NCI-H774 (cell line): ENCODE measurements around the gene CACNA1G.

Experiments used
- DNase-seq: peaks from one replicate; lab custom pipeline; 2025; lab: John Stamatoyannopoulos, UW

CACNA1G gene

DNA sequence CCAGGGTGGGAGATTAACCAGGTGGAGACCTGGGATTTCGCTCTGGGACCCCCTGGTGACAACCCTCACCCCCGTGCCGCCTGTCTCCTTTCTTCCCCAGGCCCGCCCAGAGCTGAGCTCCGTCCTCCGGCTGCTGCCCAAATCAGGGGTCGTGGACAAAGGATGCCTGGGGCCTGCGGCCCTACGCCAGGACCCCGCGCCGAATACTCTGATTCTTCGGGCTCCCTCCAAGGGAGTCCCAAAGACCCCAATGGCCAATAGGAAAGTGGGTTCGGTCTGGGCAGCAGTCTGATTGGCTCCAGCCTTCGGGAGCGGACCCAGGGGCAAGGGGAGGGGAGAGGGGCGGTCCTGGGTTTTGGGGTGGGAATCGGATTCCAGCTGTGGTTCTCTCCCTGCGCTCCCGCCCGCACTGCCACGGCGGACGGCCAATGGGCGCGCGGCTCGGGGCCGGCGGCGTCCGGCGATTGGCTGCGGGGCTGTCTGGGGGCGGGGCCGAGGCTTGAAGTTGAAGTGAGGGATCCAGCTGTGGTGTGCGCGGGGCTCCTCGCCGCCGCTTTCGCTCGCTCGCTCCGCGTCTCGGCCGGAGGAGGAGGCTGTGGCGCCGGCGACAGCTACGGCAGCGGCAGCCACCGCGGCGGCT, at the start of gene CACNA1G:
CACNA1G (plus strand) TSS at position 531 of the 640 bp plus-strand sequence. CDS start 745 bp downstream, outside the sequence.
- DNase-seq = peak; percentile 84

DNA sequence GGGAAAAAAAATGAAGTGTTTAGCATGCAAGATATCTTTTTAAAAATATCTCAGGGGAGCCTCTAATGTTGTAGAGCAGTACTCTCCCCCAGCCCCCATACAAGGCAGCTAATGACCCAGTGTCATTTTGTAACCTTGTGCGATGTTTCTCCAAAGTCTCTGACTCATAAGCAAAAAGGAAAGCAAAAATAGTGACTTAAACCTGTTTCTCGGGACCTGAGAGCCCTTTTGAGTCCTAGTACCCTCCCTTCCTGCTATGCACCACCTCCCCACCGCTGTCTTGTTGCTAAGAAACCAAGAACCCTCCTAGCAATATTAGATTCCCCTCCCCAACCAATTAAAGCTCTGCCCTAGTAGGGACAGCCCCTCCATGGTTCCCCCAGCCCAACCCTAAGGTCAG, 49.5 kb upstream of the CACNA1G start:
- DNase-seq = no peak

DNA sequence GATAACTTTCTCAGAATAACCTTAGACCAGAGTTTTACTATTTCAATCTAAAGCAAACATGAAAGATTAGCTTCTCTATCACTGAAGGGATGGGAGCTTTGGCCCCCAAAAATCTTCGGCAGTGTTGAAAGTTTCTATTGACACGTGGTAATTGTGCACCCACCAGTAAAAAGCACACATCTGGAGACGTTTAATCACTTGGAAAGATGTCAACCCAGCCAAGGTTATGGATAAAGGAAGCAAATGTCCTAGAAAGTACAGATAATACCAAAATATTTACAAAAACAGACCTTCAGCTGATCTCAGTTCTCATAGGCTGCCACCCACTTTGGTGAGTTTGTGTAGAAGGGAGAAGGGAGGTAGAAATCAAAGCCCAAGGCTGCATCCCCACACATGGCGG, 47.0 kb upstream of the CACNA1G start:
- no peak for DNase-seq

DNA sequence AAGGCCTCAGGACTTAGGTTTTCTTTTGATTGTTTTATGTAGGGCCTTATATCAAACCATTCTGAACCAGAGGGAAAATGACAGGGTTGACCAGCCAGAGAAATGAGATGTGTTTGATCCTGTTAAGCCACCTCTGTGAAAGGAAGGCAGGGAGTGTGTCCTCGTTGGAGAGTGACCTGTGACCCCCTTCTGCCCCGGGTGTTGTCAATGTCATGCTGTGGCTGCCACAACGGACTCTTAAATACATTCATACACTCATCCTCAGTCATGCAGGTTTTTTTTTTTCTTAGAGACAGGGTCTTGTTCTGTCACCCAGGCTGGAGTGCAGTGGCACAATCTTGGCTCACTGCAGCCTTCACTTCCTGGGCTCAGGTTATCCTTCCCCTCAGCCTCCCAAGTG, 46.1 kb upstream of the CACNA1G start:
- no peak for DNase-seq

DNA sequence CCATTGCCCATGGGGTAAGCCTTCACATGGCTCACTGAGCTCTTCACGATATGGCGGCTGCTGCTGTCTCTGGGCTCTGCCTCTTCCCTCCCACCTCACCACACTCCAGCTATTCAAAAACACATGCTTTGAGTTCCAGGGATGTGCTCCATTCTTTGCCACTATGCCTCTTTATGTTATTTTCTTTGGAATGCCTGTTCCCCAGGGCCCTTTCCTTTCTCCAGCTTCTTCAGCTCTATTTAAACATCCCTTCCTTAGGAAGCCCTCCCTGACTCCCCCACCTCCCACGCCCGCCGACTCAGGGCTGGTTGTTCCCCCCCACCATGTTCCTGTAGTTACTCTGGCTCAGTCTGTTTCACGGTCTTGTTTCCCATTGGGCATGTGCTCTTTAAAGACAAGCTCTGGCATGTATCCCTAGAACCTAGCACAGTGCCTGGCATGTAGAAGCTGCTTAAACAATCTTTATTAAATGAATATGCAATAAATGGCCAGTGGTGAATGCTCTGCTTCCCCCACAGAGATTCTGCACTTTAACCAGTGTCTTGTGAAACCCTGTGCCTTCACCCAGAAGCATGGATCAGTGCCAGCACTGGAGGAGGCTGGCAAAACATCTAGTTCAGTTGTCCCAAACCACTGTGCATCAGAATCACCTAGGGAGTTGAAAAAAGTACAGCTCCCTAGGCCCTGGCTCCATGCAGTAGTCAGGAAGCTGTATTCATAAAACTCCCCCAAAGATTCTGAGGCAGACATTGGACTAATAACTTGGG, 45.4 kb upstream of the CACNA1G start:
- no peak for DNase-seq

DNA sequence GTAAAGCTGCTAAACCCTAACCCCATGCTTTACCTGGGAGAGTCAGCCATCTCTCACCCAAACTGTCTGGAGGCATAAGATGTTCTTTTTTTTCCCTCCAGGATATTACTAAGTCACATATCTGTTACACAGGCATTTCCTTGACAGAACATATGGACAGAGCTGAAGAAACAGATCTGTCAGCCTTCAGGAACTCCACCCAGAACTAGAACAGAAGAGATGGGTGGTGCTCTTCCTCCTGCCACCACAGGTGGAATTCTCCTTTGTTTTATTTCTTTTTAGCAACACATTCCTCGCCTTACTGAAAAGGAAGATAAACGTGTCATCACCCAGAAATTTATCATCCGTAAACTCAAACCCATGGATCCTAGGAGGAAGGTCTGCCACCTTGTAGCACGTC, 43.5 kb upstream of the CACNA1G start:
- DNase-seq = no peak

DNA sequence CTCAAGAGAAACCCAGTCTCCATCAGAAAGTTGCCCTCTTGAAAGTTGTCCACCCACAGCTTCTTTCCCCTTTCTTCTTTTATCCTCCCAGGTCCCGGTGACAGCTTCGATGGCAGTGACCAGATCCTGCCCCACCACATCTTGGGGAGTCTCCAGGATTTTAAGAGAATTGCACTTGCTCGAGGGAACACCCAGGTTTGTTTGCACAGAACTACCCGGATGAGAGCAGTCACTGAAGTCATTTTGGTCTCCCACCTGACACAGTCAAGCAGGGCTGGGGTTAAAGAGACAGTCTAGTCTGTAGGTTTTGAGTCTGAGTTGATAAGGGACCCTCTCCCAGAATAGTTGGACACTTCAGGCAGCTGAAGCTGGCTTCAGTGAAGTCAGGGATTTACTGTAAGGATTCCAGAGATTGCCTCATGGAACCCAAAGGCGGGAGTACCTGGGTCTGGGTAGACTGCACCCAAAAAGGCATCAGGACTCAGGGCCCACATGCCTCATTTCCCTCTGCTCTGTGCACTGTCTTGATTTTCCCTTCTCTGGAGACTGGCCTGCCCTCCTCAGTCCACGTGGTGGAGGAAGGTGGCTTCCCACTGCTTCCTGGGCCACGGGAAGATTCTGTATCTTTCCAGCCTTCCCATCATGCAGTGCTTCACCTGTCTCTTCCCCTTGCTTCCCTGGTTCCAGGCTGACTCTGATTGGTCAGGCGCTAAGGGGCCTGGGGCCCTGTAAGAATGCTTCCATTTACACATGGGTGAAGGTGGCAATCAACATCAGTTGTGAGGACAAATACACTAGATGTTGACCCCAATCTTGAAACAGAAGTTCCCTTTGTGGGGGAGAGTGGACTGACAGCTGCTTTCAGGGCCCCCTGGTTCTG, 42.8 kb upstream of the CACNA1G start:
- no peak for DNase-seq

DNA sequence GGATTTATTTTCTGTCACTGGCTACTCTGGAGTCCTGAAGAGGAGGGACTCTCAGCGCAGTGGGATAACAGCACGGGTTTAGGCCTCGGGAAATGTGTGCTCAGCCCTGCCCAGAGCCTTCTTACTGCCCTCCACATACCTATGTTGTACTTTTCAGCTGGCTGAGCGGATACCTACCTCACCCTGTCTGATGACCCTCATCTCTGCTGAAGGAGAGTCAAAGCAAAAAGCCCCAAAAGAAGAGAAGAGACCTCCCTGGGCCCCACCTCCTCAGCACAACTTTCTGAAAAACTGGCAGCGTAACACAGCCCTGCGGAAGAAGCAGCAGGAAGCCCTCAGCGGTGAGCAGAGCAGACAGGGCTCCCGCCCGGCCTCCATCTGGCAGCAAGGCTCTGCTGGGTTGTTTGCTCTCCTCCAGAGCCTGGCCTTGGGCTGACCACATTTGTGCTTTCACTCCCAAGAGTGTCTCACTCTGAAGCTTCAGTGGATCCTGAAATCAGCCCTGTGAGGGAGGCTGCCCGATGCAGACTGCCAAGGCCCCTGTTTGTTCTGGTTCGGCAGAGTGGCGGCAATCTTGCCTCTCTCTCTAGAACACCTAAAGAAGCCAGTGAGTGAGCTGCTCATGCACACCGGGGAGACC, 42.0 kb upstream of the CACNA1G start:
- no peak for DNase-seq

DNA sequence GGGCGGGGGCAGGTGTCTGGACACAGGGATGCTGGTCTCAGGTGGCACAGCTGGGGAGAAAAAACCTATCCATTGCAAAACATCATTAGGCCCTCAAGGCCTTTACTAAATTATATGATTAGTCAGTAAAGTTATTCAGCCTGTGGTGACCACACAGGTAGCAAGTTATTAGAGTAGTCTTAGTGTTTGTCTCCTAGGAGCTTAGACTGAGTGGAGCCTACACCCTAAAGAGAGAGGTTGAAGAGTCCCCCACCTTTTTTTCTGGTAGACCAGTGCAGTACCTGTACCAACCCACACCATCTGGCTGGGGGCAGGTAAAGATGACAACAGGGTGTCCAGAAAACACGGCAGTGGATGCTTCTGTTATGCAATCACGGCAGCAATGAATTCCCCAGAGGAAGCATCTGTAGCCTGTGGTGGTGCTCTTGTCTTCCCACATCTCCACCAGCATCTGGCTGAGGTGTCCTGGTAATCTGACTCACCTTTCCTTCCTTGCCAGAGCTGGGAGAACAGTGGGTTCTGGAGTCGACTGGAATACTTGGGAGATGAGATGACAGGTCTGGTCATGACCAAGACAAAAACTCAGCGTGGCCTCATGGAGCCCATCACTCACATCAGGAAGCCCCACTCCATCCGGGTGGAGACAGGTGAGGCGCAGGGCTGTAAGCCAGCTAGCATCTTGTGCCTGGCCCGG, 41.2 kb upstream of the CACNA1G start:
- no peak for DNase-seq

DNA sequence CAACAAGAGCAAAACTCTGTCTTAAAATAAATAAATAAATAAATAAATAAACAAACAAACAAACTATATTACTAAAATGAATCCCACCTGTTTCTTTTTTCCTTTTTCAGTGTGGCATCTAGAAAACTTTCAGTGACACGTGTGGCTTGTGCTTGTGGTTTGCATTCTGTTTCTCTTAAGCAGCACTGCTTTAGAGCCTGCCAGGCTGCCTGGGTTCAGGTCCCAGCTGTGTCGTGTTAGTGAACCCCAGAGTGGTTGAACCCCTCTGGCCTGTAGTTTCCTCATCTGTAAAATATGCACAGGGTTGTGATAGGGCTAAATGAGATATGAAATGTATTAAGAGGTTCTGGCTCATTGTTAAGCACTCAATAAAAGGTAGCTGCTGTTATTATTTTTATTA, 40.0 kb upstream of the CACNA1G start:
- DNase-seq = no peak

DNA sequence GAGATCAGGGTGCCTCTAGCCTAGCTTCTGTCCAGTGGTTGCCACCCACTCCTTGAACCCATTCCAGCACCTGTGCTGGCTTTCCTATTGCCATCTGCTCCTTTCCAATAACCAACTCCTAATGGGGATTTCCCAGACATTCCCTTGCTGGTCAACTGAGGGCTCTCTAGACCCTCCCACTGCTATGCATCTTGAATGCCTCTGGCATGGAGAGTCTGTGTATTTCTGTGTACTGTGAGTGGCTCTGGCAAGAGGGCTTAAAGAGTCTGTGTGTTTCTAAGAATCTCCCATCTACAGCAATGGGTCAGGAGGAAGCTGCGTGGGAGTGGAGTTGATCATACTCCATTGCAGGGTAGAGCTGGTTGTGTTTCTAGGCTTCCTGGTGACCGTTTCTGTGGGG, 39.0 kb upstream of the CACNA1G start:
- no peak for DNase-seq

DNA sequence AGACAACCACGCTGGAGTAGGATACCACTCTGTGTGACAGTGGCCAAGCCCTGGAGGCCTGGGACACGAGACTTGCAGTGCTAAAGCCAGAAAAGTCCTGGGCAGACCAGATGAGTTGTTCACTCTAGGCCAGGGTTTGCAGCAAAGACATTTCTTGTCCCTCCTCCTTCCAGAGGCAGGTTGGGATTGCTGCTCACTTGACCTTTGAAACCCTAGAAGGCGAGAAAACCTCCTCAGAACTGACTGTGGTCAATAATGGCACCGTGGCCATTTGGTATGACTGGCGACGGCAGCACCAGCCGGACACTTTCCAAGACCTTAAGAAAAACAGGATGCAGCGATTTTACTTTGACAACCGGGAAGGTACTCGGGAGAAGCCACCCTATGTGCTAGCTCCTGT, 37.7 kb upstream of the CACNA1G start:
- no peak for DNase-seq

DNA sequence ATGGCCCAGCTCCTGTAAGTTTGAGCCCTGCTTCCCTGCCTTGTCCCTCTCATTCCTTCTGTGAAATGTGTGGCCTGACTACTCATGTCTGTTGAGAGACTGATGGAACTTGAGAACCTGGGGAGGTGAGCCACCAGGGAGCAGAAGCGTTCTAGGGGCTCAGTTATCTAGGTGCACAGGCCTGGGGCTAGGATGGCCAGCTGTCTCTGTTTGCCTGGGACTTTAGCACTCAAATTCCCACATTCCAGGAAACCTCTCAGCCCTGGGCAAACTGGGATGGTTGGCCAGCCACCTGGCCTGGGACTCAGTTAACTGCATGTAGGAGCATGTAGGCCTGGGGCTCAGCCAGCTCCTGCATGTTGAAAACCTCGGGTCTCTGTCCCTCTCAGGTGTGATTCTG, 37.3 kb upstream of the CACNA1G start:
- DNase-seq = no peak

DNA sequence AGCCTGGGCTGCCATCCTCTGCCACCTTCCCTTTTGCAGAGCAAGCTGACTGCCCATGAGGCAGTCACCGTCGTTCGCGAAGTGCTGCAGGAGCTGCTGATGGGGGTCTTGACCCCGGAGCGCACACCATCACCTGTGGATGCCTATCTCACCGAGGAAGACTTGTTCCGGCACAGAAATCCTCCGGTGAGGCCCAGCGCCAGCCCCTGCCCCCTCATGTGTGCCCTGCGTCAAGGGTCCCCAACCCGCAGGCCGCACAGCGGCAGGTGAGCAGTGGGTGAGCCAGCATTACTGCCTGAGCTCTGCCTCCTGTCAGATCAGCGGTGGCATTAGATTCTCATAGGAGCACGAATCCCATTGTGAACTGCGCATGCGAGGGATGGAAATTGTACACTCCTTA, 35.7 kb upstream of the CACNA1G start:
- DNase-seq = no peak

DNA sequence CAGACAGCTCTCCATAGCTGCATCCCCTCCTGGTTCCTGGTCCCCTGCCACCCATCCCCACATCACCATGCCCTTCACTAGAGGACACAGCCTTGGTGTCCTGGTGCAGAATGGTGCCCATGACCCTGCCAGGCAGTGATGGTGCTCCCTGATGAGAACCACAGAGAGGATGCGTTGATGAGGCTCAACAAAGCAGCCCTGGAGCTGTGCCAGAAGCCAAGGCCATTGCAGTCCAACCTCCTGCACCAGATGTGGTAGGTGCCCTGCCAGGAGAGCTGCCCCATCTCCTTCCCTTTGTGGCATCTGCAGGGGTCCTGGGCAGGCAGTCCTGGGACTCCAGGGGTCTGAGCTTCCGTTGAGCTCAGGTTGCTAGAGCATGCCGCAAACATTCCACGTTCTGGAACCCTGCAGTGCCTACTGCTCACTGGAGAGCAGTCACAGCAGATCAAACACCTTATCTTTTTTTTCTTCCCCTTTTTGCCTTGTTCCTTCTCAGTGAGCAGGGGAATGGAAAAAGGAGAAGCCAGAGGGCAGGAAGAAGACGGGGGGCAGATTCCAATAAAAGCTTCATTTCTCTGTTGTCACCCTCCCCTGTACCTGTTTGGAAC, 33.3 kb upstream of the CACNA1G start:
- DNase-seq = no peak

DNA sequence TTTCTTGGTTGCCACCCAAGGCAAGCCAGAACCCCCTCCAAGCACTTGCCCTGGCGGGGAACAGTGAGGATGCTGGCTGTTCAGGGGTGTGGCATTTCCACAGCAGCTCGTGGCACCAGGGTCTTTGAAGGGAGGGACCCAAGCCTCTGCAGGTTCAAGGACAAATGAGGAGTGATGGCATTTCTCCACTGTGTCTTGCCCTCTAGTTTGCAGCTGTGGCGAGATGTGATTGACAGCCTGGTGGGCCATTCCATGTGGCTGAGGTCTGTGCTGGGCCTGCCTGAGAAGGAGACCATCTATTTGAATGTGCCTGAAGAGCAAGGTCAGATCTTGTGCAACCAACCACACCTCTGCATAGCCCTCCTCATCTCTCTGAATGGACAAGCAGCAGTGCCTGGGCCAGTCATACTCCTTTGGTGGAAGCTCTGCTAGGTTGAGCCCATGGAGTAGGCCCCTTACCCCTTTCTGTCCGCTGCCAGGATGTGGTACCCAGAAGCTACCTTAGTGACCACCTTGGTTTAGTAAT, 32.5 kb upstream of the CACNA1G start:
- no peak for DNase-seq

DNA sequence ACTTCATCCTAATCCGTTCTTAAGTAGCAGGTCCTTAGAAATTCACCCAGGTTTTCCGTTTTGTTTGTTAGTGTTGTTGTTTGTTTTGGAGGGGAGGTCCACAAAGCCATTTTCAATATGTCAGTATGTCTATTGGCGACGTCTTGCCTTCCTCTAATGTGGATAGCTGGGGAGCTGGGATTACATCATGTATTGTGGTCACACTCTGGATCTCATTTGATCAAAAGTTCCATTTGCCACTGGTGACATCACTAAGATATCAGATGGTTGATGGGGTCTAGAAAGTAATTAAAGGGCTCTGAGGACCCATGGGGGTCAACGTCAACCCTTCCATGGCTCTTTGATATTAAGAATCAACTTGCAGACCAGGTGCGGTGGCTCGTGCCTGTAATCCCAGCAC, 30.7 kb upstream of the CACNA1G start:
- no peak for DNase-seq

DNA sequence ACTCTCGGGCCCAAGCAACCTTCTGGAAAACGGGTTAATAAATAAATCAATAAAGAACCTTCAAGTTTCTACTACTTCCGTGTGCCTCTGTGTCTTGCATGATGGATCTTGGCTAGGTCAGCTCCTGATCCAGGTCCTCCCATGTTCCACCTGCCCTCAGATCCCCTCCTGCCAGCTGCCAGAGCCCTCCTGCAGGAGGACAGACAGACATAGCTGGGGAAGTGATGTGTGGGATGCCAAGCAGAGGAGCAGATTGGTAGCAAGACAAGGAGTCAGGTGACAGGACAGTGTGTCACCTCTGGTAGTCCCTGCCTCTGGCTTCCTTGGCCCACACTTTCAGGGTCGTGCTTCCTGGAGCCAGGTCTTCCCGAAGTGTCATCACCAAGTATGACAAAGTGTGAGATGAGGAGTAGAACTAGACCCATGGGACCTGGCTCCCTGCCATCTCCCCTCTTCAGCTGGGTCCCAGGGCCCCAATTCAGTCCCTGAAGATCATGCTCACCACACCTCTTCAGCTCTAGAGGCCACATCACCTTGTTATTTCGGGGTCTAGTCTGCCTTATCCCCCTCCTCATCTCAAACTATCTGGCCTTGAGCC, 29.0 kb upstream of the CACNA1G start:
- DNase-seq = no peak

DNA sequence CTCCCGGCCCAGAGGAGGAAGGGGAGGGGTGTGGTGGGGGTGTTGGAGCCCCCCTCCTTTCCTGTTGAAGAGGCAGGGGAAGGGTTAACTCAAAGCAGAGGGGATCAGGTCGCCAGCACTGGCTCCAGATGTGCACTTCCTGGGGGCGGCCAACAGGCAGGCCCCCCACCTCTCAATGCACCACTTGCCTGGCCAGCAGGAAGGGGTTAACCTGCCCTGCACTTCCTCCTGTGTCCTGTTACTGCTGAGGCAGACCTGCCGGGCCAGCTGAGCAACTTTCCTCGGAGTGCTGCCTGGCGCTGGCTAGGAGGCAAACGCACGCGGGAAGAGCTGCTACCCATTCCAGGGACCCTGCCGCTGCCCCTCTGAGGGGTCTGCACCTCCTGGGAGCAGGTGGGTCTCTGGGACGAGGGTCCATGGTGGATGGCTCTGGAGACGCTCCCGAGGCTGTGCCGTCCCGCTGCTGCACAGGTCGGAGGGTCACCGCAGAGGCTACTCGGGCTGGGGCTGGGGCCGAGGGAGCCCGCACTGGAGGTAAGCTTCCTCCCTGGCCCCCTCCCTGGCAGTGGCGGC, 28.0 kb upstream of the CACNA1G start, which contains the start of gene EPN3:
EPN3 (plus strand) TSS at position 284 of the 573 bp plus-strand sequence. CDS start 3,822 bp downstream, outside the sequence.
- no peak for DNase-seq

DNA sequence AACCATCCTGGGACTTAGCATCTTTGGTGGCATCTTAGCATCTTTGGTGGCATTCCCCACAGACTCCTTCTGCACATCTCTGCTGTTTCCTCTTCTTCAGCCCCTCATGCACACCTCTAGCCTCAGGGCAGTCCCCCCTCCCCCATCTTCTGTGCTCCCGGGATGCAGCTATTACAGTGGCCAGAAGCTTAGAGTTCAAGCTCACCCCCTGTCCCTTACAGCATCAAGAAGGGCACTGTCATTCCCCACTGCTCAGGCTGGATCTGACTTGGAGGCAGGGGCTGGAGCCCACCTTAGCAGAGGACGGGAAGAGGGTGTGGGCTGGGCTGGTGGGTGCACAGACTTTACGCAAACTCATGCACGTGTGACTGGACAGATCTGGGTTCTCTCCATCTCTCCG, 27.3 kb upstream of the CACNA1G start:
- no peak for DNase-seq
